A549 (cell line): ENCODE results near the gene EXOSC7. TPM values are rescaled to one million over a fixed set of nuclear protein-coding genes. Genes with fewer than 3 reads are reported as not detected.

ENCODE experiments used
- ATAC-seq, 2 experiments: fragments of 200-7000 bp in 1 of 2; fragments of >200 bp in 1 of 2; cut with Nextera tagmentation in 1 of 2; cut with Tn5 transposase in 1 of 2; 3 replicates each; pipeline versions ENCODE4 v1.8.0 to v1.9.1; 2018 to 2020; ENCODE audit warnings: mild to moderate bottlenecking in 1 of 2, moderate library complexity in 1 of 2
- CTCF ChIA-PET: fragments of 300-600 bp; sonication (Branson Sonifier 250); formaldehyde crosslinking; extraction: SDS; loops from one replicate; lab custom pipeline; 2021; ENCODE audit warnings: antibody characterized with exemption, inconsistent platforms; lab: Yijun Ruan, JAX
- POLR2A ChIA-PET: fragments of 350-600 bp; formaldehyde crosslinking; extraction: SDS; loops from one replicate; lab custom pipeline; 2021; ENCODE audit warnings: antibody characterized with exemption, inconsistent platforms; lab: Yijun Ruan, JAX
- DNase-seq, 2 experiments: peaks; one replicate each; pipeline versions ENCODE4 v3.0.0 to v3.0.0-alpha.2; 2011 to 2016; ENCODE audit warnings: low read depth in 1 of 2, low spot score in 1 of 2
- FAIRE-seq: peaks from 2 replicates; lab custom pipeline; 2011; peaks lifted over from hg19 to GRCh38; lab: Jason Lieb, UNC
- H3K27ac ChIP-seq, 2 experiments: fragments of >200 bp; sonication (Bioruptor Twin); formaldehyde crosslinking; 3 replicates each; pipeline ENCODE4 v1.5.1; 2016 to 2017
- H3K4me1 ChIP-seq: fragments of >200 bp; sonication (Bioruptor Twin); formaldehyde crosslinking; 3 replicates; pipeline ENCODE4 v1.6.1; 2016
- H3K4me2 ChIP-seq: fragments of >200 bp; sonication (Bioruptor Twin); formaldehyde crosslinking; 3 replicates; pipeline ENCODE4 v1.6.1; 2016
- H3K4me3 ChIP-seq: fragments of >200 bp; sonication (Bioruptor Twin); formaldehyde crosslinking; 3 replicates; pipeline ENCODE4 v1.5.1; 2016
- H3K9me3 ChIP-seq: fragments of >200 bp; sonication (Bioruptor Twin); formaldehyde crosslinking; 3 replicates; pipeline ENCODE4 v1.6.1; 2016
- BCL3 ChIP-seq: fragments of >200 bp; sonication (Bioruptor Twin); formaldehyde crosslinking; IDR thresholded peaks from 3 replicates; pipeline ENCODE4 v1.6.1; 2016
- CBX2 ChIP-seq: fragments of 200-600 bp; sonication (generic); IDR thresholded peaks from 2 replicates; pipeline ENCODE4 v1.6.1; 2016; ENCODE audit warnings: low read depth, mild to moderate bottlenecking, borderline replicate concordance
- CEBPB ChIP-seq, 2 experiments: fragments of >200 bp in 1 of 2; sonication (Bioruptor Twin) in 1 of 2; formaldehyde crosslinking in 1 of 2; IDR thresholded peaks; 2 replicates each; pipeline ENCODE4 v1.6.1; 2012 to 2016
- CHD2 ChIP-seq: fragments of 150-350 bp; IDR thresholded peaks from 2 replicates; pipeline ENCODE4 v1.6.1; 2014; ENCODE audit warnings: low read length; ENCODE audit not compliant: partially characterized antibody
- CTCF ChIP-seq: fragments of >200 bp; sonication (Bioruptor Twin); formaldehyde crosslinking; IDR thresholded peaks from 3 replicates; pipeline ENCODE4 v1.5.1; 2016
- E2F6 ChIP-seq: IDR thresholded peaks from 2 replicates; pipeline ENCODE4 v1.6.1; 2012; ENCODE audit warnings: low read depth, borderline replicate concordance
- EHF ChIP-seq: fragments of 250-450 bp; sonication (Bioruptor Pico); IDR thresholded peaks from 2 replicates; pipeline ENCODE4 v1.5.0; 2020; ENCODE audit warnings: mild to moderate bottlenecking
- EHMT2 ChIP-seq: fragments of 200-600 bp; sonication (generic); IDR thresholded peaks from 2 replicates; pipeline ENCODE4 v1.6.1; 2016; ENCODE audit warnings: antibody characterized with exemption, low read depth, mild to moderate bottlenecking, moderate library complexity
- ELK1 ChIP-seq: fragments of 150-350 bp; IDR thresholded peaks from 2 replicates; pipeline ENCODE4 v1.6.1; 2014; ENCODE audit warnings: low read depth, mild to moderate bottlenecking, low read length
- FOSB ChIP-seq: fragments of 250-450 bp; sonication (Bioruptor Pico); IDR thresholded peaks from 2 replicates; pipeline ENCODE4 v1.5.0; 2020; ENCODE audit warnings: mild to moderate bottlenecking, moderate library complexity
- FOSL2 ChIP-seq, 2 experiments: fragments of 450-650 bp in 1 of 2; fragments of >200 bp in 1 of 2; sonication (Bioruptor Twin) in 1 of 2; formaldehyde crosslinking; IDR thresholded peaks; 2 replicates each; pipeline versions ENCODE4 v1.5.0 to v1.6.1; 2016 to 2020; ENCODE audit warnings: mild to moderate bottlenecking in 1 of 2, moderate library complexity in 1 of 2
- FOXS1 ChIP-seq: fragments of 250-450 bp; sonication (Bioruptor Pico); IDR thresholded peaks from 2 replicates; pipeline ENCODE4 v1.5.0; 2020; ENCODE audit warnings: mild to moderate bottlenecking, moderate library complexity
- GATA3 ChIP-seq: IDR thresholded peaks from 2 replicates; pipeline ENCODE4 v1.6.1; 2012; ENCODE audit warnings: borderline replicate concordance
- HDAC2 ChIP-seq: fragments of 200-600 bp; sonication (generic); IDR thresholded peaks from 2 replicates; pipeline ENCODE4 v1.6.1; 2016
- HES2 ChIP-seq: fragments of >200 bp; sonication (Bioruptor Twin); formaldehyde crosslinking; IDR thresholded peaks from 2 replicates; pipeline ENCODE4 v1.6.1; 2016
- HOXB13 ChIP-seq: fragments of 250-450 bp; sonication (Bioruptor Pico); IDR thresholded peaks from 2 replicates; pipeline ENCODE4 v1.5.0; 2020; ENCODE audit warnings: low read depth, mild to moderate bottlenecking, moderate library complexity
- JUN ChIP-seq, 2 experiments: fragments of >200 bp; sonication (Bioruptor Twin); formaldehyde crosslinking; IDR thresholded peaks; 2 replicates in 1 of 2; 3 replicates in 1 of 2; pipeline ENCODE4 v1.6.1; 2016 to 2017
- JUNB ChIP-seq: fragments of >200 bp; sonication (Bioruptor Twin); formaldehyde crosslinking; IDR thresholded peaks from 2 replicates; pipeline ENCODE4 v1.6.1; 2016
- KDM1A ChIP-seq: fragments of 200-600 bp; sonication (generic); IDR thresholded peaks from 2 replicates; pipeline ENCODE4 v1.6.1; 2016; ENCODE audit warnings: low read depth, mild to moderate bottlenecking
- KDM5A ChIP-seq: fragments of 200-600 bp; sonication (generic); IDR thresholded peaks from 2 replicates; pipeline ENCODE4 v1.6.1; 2016; ENCODE audit warnings: antibody characterized with exemption, mild to moderate bottlenecking
- MAFK ChIP-seq: fragments of 450-650 bp; IDR thresholded peaks from 2 replicates; pipeline ENCODE4 v1.6.1; 2014; ENCODE audit not compliant: partially characterized antibody
- MYC ChIP-seq: IDR thresholded peaks from 2 replicates; pipeline ENCODE4 v1.6.1; 2012; ENCODE audit warnings: mild to moderate bottlenecking, inconsistent platforms, low read length, improper control_type of control experiment, borderline replicate concordance
- PBX3 ChIP-seq: IDR thresholded peaks from 2 replicates; pipeline ENCODE4 v1.6.1; 2012
- RAD21 ChIP-seq, 2 experiments: fragments of >200 bp in 1 of 2; sonication (Bioruptor Twin) in 1 of 2; formaldehyde crosslinking in 1 of 2; IDR thresholded peaks in 1 of 2; conservative IDR thresholded peaks in 1 of 2; 2 replicates in 1 of 2; 3 replicates in 1 of 2; pipeline ENCODE4 v1.6.1; 2012 to 2018; ENCODE audit warnings: inconsistent platforms in 1 of 2
- SREBF2 ChIP-seq: fragments of 450-650 bp; IDR thresholded peaks from 2 replicates; pipeline ENCODE4 v1.6.1; 2014; ENCODE audit warnings: mild to moderate bottlenecking, moderate library complexity
- TFCP2L1 ChIP-seq: fragments of 250-450 bp; sonication (Bioruptor Pico); IDR thresholded peaks from 2 replicates; pipeline ENCODE4 v1.5.0; 2021; ENCODE audit warnings: mild to moderate bottlenecking
- USF2 ChIP-seq: fragments of 450-650 bp; IDR thresholded peaks from 2 replicates; pipeline ENCODE4 v1.6.1; 2014; ENCODE audit warnings: antibody characterized with exemption
- ZSCAN20 ChIP-seq: fragments of 250-450 bp; sonication (Bioruptor Pico); IDR thresholded peaks from 2 replicates; pipeline ENCODE4 v1.8.0; 2022; ENCODE audit warnings: mild to moderate bottlenecking, moderate library complexity
- WGBS: methylation state at CpG from one replicate; pipeline ENCODE4 v1.1.6; 2017; ENCODE audit errors: missing lambda C conversion rate; 5-methylcytosine and 5-hydroxymethylcytosine counted together
- polyA plus RNA-seq, 4 experiments: library from polyadenylated mRNA; depleted of rRNA in 3 of 4; stranded (reverse); fragments of >200 nt; fragmentation: RNase III in 1 of 4; extraction: RNeasy Plus Mini Kit Qiagen cat#74134 plus additional on column Dnase treatment in 1 of 4; gene quantifications; 2 replicates in 3 of 4; 3 replicates in 1 of 4; pipeline ENCODE4 v1.2.3, GENCODE V29; 2011 to 2017

EXOSC7 gene
- polyA plus RNA-seq, 2 of the 4 experiments (the other 2 are of a cell fraction), result 59.1 to 68.4 TPM

GRCh38 chr3:44982817-44983216 is 6.8 kb downstream of the EXOSC7 start:
- no peak overlapping the region for H3K4me3 ChIP-seq
- H3K4me2 ChIP-seq, result no peak overlapping the region
- CTCF ChIA-PET, result interaction anchor here (1.4 kb wide), 1 partner anchor 10 kb away, joined by 4 read pairs; no protein-coding TSS in a partner anchor
- POLR2A ChIA-PET, result no interaction called here
- ATAC-seq (no peak), DNase-seq (no peak), FAIRE-seq (no peak)
- peaks cover under 1% of the 10 kb centered on the region; the same call in 1 of the 3 replicates for H3K4me1 ChIP-seq
- 82% methylated on average over 3 of the region's 3 CpGs for WGBS
- no peak overlapping the region for H3K27ac ChIP-seq
- H3K9me3 ChIP-seq, result no peaks in the 10 kb centered on the region
- TF ChIP-seq JUNB (no peak), GATA3 (no peak), FOXS1 (CRISPR knock-in tag) (no peak), HDAC2 (no peak), PBX3 (no peak), CTCF (no peak), SREBF2 (no peak), HOXB13 (CRISPR knock-in tag) (no peak), FOSB (CRISPR knock-in tag) (no peak), EHF (CRISPR knock-in tag) (no peak), EHMT2 (no peak), KDM1A (no peak), FOSL2 (IDR thresholded peaks at IDR 0.05) (no peak), FOSL2 (CRISPR knock-in tag; IDR thresholded peaks at IDR 0.05) (no peak), BCL3 (no peak), JUN (IDR thresholded peaks at IDR 0.05) (no peak)

GRCh38 chr3:44983484-44983941 is 7.5 kb downstream of the EXOSC7 start:
- no peak overlapping the region for H3K4me3 ChIP-seq
- H3K9me3 ChIP-seq, result no peaks in the 10 kb centered on the region
- 93% methylated on average over 1 of the region's 1 CpG for WGBS
- ChIA-PET POLR2A (no interaction called here), CTCF (interaction anchor here (0.6 kb wide), 1 partner anchor 34 kb away, joined by 3 read pairs; no protein-coding TSS in a partner anchor)
- DNase-seq (no peak), ATAC-seq (no peak), FAIRE-seq (no peak)
- no peaks in the 10 kb centered on the region for H3K4me1 ChIP-seq
- H3K27ac ChIP-seq, result no peak overlapping the region
- H3K4me2 ChIP-seq, result no peak overlapping the region
- TF ChIP-seq ZSCAN20 (CRISPR knock-in tag), result no peak
- no peak for TF ChIP-seq MYC
- TF ChIP-seq RAD21 (conservative IDR thresholded peaks at IDR 0.05 in 1 of 2, IDR thresholded peaks at IDR 0.05 in 1 of 2), result no peak
- no peak for TF ChIP-seq CHD2
- TF ChIP-seq CEBPB (IDR thresholded peaks at IDR 0.05), result no peak
- TF ChIP-seq TFCP2L1, result no peak
- no peak for TF ChIP-seq PBX3
- no peak for TF ChIP-seq MAFK
- TF ChIP-seq ELK1, result no peak
- no peak for TF ChIP-seq EHMT2
- no peak for TF ChIP-seq KDM5A
- TF ChIP-seq HES2, result no peak
- TF ChIP-seq E2F6, result no peak
- TF ChIP-seq CBX2, result no peak
- no peak for TF ChIP-seq USF2
